ENCODE measurements around the gene ASMT.

DNA sequence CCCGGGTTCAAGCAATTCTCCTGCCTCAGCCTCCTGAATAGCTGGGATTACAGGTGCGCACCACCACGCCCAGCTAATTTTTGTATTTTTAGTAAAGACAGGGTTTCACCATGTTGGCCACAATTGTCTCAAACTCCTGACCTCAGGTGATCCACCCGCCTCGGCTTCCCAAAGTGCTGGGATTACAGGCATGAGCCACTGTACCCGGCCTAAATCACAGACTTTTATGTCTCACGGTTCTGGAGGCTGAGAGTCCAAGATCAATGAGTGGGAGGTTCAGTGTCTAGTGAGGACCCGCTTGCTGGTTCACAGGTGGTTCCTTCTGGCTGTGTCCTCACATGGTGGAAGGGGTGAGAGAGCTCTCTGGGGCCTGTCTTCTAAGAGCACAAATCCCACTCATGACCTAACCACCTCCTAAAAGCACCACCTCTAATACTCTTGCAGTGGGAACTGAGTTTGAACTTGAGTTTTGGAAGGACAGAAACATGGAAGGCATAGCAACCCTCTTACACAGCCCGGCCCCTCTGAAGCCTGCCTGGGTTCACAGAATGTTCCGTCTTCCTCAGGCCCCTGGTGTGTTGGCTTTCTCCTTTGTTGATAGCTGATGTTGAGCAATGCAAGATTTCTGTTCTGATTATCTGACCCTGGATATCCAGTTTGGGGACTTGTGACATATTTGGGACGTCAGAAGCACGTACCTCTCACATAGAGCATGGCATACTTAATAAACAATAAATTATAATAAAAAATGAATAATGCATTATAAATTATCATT is 25.3 kb upstream of the ASMT start:
- no peak for TF ChIP-seq EP300 (IDR thresholded peaks at IDR 0.05; ENCODE audit: borderline replicate concordance in 1 of 2, low read depth in 1 of 2, low read length in 1 of 2)
- TF ChIP-seq, protein P1, sequence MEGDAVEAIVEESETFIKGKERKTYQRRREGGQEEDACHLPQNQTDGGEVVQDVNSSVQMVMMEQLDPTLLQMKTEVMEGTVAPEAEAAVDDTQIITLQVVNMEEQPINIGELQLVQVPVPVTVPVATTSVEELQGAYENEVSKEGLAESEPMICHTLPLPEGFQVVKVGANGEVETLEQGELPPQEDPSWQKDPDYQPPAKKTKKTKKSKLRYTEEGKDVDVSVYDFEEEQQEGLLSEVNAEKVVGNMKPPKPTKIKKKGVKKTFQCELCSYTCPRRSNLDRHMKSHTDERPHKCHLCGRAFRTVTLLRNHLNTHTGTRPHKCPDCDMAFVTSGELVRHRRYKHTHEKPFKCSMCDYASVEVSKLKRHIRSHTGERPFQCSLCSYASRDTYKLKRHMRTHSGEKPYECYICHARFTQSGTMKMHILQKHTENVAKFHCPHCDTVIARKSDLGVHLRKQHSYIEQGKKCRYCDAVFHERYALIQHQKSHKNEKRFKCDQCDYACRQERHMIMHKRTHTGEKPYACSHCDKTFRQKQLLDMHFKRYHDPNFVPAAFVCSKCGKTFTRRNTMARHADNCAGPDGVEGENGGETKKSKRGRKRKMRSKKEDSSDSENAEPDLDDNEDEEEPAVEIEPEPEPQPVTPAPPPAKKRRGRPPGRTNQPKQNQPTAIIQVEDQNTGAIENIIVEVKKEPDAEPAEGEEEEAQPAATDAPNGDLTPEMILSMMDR (IDR thresholded peaks at IDR 0.05), result no peak
- no peak for TF ChIP-seq POLR2AphosphoS5 (IDR thresholded peaks at IDR 0.05; ENCODE audit: low read depth, low read length)

Data from SK-N-SH (cell line).